ENCODE results near the gene ACP4.
"Not testable (repeated sequence)": the region's sequence is repeated elsewhere in the genome, so short reads cannot be mapped to it uniquely, and the experiment has no call there.

ACP4 gene

DNA sequence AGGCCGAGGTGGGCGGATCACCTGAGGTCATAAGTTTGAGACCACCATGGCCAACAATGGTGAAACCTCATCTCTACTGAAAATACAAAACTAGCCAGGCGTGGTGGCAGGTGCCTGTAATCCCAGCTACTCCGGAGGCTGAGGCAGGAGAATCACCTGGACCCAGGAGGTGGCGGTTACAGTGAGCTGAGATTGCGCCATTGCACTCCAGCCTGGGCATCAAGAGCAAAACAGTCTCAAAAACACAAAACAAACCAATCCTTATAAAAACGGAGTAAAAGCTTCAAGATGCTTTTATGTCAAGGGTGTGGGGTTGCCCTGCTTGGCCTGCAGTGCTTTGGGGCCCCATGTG is 7.2 kb downstream of the ACP4 start:
- DNase-seq (ENCODE audit: low read depth), result no peak

DNA sequence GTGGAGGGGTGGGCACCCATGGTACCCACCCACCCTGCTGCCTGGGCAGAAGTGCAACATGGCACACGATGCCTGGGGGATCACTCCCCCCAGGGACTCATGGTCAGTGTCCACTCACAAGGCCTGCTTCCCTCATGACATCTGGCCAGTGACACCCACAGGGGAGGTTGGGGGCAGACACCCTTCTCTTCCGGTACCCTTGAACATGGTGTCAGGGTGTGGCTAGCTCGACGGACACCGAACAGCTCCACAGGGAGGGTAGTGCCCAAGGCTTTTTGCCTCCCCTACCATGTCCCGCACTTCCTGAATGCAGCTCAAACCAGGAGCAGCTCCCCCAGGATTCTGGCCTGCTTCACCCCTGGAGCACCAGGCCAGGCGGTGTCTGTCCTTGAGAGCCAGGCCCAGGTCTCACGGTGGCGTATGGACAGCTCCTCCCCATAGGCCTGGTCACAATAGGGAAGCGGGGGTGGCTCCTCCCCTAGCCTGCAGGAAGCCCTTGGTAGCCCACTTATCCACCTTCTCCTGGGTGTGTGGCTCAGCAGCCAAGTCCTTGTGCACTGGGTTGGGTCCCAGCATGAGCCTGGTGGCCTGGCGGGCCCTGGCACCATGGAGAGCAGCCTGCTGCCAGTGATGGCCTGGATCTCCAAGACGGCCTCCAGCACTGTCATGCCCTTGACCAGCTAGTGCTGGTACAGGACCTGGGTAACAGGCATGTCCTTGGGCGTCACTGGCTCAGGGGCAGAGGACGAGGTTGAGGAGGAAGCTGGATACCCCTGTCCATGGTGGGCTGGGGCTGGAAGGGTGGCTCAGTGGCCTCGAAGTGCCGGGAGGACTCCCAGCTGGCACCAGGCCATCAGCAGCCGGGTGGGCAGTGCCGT is 7.8 kb downstream of the ACP4 start:
- no peak for DNase-seq (ENCODE audit: low read depth)

DNA sequence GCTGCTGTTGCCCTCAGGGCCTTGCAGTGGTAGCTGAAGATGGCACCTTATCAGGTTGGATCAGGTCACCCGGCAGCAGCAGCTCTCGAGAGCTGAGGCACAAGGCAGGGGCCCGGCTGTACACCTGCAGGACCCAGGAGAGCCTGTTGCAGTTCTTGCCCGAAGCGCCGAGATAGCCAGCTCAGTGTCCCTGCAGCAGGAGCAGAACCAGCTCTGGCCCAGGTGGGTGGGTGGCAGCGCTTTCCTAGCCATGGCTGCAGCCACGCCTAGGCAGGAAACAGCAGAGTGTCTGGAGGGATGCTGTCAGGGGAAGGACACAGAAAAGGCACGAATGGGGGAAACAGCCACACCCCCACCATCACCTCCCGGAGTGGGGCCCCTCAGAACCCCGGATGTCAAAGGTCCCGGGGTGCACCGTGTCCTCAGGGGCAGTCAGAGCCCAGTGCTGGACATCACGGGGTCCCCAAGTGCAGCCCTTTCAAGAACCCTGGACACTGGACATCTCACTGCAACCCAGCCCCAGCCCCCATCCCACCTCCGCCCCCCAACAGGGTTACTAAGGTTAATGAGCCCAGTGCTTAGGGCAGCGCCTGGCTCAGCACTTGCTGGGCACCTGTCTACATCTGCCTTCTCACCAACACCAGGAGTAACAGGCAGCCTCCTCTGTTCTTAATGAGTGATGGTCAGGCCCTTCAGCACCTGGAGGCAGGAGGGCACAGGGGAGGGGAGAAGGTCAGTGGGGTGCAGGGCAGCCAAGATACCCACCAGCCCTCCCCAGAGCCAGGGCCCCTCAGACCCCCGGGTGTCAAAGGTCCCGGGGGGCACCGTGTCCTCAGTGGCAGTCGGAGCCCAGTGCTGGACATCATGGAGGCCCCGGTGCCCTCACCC is 8.7 kb downstream of the ACP4 start:
- DNase-seq (ENCODE audit: low read depth), result no peak

DNA sequence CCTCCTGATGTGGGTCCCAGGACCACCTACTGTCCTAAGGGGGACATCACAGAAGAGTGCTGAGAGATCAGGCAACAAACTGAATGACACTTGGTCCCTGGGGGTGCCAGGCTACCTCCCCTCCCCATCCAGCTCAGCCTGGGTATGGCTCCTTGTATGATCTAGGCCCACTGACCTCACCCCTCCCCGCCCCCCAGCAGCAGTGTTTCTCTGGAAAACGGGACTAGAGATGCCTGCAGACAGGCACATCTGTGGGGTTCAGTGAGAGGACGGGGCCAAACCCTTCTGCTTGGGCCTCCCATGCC is 9.3 kb downstream of the ACP4 start:
- no peak for DNase-seq (ENCODE audit: low read depth)

DNA sequence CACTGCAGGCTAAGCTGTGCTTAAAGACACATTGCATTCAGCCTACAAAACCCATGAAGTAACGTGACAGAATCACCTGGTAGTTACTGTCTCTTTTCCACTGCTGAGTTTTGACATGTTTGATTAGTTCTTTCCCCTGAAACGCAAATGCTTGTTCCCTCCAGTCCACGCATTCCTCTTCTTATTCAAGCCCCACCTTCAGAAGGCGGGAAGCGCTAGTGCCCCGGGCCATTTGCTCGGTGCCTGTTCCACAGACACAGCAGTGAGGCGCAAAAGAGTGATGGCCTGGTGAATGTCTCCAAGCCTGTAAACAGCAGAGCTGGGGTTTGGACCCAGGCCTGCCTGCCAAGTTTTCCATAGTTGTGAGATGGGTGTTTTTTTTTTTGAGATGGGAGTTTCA is 10.9 kb downstream of the ACP4 start:
- DNase-seq (ENCODE audit: low read depth), result no peak

DNA sequence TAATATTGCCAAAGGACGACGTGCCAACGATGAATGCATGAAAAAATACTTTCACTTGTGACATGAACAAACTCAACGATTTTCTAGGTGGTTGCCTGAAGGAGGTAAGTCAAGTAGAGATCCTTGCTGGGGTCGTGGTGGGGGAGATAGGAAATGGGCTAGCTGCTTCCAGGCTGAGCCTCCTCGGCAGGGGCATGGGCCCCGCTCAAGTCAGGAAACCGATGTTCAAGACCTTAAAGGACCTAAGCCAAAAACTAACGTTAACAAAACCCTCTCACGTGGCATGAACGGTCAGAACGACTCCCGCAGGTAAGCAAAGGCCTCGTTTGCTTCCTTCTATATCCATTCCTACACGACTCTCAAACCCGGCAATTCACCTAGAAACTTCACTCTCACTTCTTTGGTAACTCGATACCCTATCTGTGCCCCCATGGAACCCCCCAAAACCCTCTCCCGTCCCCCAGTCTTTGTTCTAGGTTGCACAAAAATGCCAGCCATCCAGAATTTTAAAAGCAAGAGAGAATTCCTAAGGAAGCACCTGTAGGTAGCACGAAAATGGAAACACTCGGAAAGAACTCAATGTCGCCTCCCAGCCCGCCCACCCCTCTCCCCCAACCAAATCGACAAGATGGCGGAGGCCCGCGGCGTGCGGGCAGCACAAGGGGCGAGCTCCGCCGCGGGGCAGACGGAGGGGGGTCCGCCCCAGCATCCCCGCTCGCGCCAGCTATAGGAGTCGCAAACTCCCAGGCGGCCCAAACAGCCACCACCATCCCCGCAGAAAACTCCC is 13.6 kb downstream of the ACP4 start:
- peak; percentile 21 for DNase-seq (ENCODE audit: low read depth)

DNA sequence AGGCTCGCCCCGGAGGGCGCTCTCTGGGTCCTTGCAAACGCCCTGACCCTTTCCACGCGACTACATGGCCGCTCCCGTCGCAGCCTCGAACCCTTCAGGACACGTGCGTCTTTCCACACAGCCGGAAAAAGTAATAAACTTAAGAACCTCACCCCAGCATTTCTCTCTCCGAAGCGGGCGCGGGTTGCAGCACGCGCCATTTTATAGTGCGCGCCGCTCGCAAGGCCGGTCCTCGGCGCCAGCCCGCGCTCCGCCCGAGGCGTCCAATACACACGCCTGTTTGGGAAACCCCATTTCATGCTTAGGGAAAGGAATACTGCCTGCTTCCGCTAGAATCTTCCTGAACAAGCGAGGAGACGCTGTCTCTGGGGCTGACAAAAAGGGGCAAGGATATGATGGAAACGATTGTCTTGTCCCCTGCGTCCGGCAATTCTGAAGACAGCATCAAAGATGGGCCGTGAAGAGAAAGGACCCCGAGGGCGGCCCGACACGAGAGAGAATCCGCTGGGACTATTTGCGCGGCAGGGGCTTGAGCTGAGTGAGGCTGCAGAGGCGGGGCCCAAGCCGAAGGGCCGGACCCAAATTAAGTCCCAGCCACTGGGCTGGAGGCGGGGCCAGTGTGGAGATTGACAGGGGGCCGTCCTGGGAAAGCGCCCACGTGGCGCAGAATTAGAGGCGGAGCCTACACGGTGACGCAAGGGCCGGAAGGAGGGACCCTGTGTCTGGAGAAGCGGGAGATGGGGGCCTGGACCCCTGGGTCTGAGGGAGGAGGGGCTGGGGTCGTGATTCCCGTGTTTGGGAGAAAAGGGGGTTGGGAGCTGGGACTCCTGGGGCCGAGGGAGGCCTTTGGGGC is 14.4 kb downstream of the ACP4 start:
- DNase-seq (ENCODE audit: low read depth), result peak; percentile 99

DNA sequence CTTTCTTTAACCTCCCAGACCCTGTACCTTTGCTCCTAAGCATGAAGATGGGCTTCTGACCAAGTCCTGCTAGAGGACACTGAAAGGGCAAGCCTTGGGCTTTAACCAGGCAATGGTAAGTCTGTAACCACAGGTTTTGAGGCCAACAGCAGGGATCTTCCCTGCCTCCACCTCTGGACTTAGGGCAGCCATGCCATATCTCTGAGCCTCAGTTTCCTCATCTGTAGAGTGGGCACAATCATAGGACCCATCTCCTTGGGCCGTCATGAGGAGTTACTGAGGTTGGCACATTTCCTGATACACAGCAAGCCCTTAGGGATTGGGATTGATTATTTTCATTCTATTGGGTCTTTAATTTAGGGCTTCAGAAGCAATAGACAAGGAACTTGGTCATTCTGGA is 18.6 kb downstream of the ACP4 start:
- no peak for DNase-seq (ENCODE audit: low read depth)

DNA sequence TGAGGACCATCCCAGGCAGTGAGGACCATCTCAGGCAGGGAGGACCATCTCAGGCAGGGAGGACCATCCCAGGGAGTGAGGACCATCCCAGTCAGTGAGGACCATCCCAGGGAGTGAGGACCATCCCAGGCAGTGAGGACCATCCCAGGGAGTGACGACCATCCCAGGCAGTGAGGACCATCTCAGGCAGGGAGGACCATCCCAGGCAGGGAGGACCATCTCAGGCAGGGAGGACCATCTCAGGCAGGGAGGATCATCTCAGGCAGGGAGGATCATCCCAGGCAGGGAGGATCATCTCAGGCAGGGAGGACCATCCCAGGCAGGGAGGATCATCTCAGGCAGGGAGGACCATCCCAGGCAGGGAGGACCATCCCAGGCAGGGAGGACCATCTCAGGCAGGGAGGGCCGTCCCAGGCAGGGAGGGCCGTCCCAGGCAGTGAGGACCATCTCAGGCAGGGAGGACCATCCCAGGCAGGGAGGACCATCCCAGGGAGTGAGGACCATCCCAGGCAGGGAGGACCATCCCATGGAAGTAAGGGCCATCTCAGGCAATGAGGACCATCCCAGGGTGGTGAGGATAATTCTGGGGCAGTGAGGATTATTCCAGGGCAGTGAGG is 21.5 kb downstream of the ACP4 start:
- DNase-seq (ENCODE audit: low read depth), result not testable (repeated sequence)

DNA sequence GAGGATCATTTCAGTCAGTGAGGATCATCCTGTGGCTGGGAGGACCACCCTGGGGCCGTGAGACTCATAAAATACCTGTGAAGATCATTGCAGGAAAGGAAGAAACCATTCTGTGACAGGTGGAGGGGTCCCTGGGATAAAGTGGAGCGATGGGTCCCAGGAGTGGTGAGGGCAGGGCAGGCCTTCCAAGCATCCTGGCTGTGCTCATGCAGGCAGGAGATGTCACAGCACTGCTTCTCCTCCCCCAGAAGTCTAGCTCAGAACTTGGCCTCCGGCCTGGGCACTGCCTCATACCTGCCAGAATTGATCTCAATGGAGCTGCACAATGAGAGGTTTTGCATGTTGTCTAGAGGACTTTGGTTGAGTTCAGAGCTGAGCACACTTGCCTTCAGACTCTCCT is 22.3 kb downstream of the ACP4 start:
- no peak for DNase-seq (ENCODE audit: low read depth)

DNA sequence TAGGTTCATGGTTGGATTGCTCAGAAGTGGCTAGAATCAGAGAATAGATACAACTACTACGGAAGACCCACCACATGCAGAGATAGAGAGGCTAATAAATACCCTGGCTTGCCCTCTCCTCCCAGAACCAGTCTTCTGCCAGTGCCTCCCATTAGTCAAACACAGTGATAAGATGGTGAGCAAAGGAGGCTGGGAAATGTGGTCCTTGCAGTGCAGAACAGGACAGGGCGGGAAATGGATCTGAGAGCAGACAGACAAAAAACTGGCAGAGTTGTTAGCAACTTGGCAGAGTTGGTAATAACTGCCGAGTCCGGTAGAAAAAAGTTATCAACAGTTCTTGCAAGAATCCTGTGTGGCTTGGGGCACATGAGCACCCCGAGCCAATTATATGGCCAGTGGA is 24.7 kb downstream of the ACP4 start:
- no peak for DNase-seq (ENCODE audit: low read depth)

DNA sequence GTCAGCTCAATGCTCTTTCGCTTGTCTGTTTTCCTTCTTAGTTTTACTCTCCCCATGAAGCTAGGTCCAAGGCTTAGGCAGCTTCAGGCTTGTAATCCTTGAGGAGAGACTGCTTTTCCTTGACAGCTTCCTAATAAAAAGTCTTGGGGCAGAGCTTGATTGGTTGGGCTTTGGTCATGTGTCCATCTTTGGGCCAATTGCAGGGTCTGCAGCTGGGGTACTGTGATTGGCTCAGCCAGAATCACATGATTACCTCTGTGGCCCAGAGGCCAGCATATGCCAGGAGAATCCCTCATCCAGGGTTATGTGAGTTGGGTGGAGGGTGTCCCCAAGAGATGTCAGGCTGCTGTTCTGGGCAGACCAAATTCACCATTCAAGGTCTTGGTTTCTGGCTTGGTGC is 25.2 kb downstream of the ACP4 start:
- DNase-seq (ENCODE audit: low read depth), result no peak

DNA sequence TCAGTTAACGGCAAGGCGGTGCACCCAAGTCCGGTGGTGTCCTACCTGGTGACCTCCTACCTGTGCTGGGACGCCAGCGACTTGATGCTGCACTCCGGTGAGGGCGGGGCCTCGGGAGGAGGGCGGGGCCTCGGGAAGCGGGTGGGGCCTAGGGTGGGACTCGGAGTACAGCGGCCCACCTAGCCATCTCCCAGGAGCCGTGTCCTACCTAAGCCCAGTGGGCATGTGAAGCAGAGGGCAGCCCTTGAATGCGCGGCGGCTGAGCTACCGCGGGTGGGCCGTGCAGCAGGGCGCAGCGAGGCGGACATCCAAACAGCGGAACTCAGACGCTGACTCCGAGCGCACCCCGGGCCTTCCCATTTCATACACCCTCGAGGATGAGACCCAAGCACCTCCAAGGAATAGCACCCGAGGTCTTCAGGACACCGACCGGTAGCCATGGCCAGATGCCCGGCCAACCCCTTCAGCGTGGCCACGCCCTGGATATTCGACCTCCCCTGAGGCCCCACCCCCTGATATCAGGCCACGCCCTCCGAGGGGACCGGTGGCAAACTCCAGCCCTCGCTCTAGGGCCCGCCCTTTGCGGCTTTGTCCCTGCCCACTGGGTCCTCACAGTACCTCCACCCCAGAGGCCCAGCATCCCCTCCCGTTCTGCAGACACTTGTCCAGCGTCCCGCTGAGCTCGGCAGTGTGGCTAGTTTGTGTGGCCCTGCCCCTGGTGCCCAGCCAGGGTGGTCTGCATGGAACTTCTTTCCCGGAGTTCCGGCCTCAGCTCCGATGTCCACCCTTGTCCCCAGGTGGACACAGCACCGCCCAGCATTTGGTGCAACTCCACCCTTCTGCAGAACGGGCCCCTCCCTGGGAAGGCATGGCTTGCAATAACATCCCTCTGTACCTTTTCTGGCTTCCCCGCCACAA is 28.0 kb downstream of the ACP4 start:
- no peak for DNase-seq (ENCODE audit: low read depth)

DNA sequence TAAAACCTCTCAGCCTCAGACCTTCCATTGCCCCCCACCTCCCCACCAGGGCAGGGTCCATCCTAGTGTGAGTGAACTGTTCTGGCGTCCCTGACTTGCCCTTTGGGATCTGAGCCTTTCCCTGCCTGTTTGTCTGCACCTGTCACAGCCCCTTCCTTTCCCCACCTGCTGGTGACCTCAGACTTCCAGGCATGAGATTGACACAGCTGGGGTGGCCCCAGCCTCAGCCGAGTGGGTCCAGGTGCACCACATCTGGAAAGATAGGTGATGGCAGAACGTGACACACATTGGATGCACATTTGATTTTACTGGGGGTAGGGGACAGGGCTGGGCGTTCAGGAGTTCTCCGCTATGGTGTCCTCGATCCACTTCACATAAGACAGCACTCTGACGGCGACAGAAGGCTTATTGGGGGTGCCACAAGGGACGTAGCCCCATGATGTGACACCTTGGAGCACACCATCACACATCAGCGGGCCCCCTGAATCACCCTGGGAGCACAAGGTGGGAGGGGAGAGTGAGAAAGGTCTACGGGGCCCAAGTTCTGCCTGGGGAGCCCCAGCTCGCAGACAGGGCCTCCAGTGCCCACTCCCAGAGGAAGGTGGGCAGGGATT is 28.8 kb downstream of the ACP4 start:
- DNase-seq (ENCODE audit: low read depth), result no peak

DNA sequence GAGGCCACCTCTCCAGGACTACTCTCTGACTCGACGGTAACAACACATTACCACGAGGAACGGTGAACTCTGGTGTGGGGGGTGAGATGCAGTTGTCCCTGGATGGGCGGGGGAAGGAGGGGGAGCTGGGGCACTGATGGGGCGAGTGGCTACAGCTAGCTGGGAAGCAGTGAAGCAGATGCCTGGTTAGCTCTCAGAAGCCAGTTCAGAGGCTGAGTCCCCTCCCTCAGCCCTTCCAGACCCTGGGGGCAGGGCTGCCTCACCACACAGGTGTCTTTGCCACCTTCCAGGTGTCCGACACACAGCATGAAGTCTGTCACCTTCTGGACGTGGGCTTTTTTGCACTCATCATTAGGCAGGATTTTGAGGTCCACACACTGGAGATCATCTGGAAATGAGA is 29.4 kb downstream of the ACP4 start:
- DNase-seq (ENCODE audit: low read depth), result no peak

DNA sequence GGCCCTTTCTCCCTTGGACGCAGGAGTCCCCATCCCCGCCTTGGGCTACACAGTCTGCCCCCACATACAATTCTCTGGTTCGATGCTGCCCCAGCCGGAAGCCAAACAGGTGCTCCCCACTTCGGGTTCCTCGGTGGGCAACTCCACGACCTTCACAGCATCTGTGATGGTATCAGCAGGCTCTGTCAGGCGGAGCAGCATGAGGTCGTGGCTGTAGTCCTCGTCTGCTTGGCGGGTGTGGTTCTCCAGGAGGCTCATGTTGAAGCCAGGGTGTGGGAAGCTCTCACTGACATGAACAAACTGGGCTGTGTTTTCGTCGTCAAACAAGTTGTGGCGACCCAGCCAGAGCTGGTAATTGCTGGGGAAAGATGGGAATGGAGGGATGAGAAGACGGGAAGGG is 29.9 kb downstream of the ACP4 start:
- no peak for DNase-seq (ENCODE audit: low read depth)

DNA sequence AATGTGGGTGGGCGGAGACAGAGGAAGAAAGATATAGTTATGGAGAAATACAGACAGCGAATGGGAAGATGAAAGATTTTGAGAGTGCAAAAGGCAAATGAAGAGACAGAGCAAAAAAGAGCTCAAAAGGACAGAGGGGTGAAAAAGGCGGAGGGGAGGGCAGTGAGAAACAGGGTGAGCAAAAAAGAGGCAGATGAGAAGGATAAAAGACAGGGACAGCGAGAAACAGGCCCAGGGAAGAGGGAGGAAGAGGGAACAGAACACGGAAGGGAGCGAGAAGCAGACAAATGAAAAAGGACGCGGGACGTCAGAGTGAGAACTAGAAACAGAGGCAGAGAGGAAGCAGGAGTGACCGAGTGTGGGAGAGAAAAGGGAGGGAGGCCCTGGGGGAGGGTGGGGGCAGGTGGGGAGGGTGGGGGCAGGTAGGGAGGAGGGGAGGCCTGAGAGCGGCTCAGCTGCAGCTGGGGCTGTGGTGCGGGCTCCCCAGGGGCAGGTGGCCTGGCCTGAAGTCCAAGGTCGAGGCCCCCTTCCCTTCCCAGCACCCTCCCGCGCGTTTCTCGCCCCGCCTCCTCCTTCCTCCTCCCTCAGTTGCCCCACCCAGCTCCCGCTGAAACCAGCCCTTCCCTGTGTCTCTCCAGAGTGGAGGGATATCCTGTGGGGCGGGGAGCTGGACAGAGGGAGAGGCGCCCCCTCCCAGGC is 30.5 kb downstream of the ACP4 start:
- no peak for DNase-seq (ENCODE audit: low read depth)

DNA sequence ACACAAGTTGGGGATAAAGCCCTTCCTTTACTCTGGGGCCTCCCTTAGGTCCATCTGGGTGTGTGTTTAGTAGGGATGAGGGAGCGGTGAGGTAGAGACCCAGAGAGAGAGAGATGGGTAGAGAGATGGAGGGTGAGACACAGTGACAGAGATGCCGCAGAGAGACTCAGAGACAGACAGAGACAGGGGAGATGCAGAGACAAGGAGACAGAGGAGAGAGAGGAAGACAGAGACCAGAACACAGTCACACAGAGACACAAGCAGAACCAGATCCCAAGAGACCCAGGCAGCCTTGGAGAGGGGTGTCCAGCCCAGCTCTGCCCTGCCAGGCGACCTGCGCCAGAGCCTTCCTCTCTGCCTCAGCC is 31.0 kb downstream of the ACP4 start:
- DNase-seq (ENCODE audit: low read depth), result no peak

DNA sequence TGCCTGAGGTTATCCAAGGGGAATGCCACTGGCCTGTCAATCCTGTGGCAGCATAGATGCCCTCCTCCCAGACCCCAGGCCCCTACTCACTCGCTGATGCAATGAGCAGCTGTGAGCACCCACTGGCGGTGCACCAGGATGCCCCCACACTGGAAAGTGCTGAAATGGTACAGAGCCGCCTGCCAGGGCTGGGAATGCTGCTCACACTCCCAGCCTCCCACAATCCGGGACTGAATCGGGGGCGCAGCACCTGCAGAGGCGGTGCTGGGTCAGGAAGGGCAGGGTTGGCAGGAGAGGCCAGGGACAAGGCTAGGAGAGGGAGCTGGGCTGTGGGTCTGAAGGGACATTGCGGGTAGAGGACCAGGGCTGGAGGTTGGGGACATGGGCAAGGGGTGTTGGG is 31.4 kb downstream of the ACP4 start:
- DNase-seq (ENCODE audit: low read depth), result no peak

Measured in stimulated activated CD4-positive, alpha-beta T cell treated with anti-CD3 and anti-CD28 coated beads, Interleukin-2, amount 100 ng/mL, for 4 hours (primary cell).